GM21515 (cell line): Measurements from ENCODE around the gene TSPY10.
"Not testable (repeated sequence)": the region's sequence is repeated elsewhere in the genome, so short reads cannot be mapped to it uniquely, and the experiment has no call there.

Experiments
- ATAC-seq: cut with Tn5 transposase; IDR thresholded peaks from one replicate; pipeline ENCODE4 v1.9.1; 2021; ENCODE audit not compliant: unreplicated experiment

TSPY10 gene

GRCh38 chrY:9527580-9527979 lies at the start of gene TSPY10:
Gene TSPY10, plus strand, starts transcription at chrY:9527880. Its CDS starts 46 bp downstream, at chrY:9527926.
- ATAC-seq, result not testable (repeated sequence)

GRCh38 chrY:9486967-9487366 lies 40.7 kb upstream of the TSPY10 start, which contains the start of gene TSPY9:
Gene TSPY9, plus strand, starts transcription at chrY:9487267. Its CDS starts 46 bp downstream, at chrY:9487313.
- not testable (repeated sequence) for ATAC-seq

- ATAC-seq, result not testable (repeated sequence)
Observed at GRCh38 chrY:9504396-9504795, 23.3 kb upstream of the TSPY10 start.

GRCh38 chrY:9516287-9516686 lies 11.4 kb upstream of the TSPY10 start:
- ATAC-seq, result not testable (repeated sequence)
